ENCODE data around the gene BCAS3.
"Not testable (repeated sequence)": the region's sequence is repeated elsewhere in the genome, so short reads cannot be mapped to it uniquely, and the experiment has no call there.

- TF ChIP-seq, protein P1, sequence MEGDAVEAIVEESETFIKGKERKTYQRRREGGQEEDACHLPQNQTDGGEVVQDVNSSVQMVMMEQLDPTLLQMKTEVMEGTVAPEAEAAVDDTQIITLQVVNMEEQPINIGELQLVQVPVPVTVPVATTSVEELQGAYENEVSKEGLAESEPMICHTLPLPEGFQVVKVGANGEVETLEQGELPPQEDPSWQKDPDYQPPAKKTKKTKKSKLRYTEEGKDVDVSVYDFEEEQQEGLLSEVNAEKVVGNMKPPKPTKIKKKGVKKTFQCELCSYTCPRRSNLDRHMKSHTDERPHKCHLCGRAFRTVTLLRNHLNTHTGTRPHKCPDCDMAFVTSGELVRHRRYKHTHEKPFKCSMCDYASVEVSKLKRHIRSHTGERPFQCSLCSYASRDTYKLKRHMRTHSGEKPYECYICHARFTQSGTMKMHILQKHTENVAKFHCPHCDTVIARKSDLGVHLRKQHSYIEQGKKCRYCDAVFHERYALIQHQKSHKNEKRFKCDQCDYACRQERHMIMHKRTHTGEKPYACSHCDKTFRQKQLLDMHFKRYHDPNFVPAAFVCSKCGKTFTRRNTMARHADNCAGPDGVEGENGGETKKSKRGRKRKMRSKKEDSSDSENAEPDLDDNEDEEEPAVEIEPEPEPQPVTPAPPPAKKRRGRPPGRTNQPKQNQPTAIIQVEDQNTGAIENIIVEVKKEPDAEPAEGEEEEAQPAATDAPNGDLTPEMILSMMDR (conservative IDR thresholded peaks at IDR 0.05; ENCODE audit: low read length), result not testable (repeated sequence)
- not testable (repeated sequence) for TF ChIP-seq EZH2phosphoT487 (IDR thresholded peaks at IDR 0.05; ENCODE audit: borderline replicate concordance, low read depth, low read length)
These were observed 763.9 kb downstream of the BCAS3 start for GRCh38 chr17:61441507-61441906.
